SK-N-SH (cell line): ENCODE results near the gene KIAA0040. TPM values are rescaled to one million over a fixed set of nuclear protein-coding genes. Genes with fewer than 3 reads are reported as not detected.

Experiments
- CTCF ChIA-PET: fragments of 300-600, 350-600 bp; formaldehyde crosslinking; extraction: SDS; loops from one replicate; lab custom pipeline; 2021; lab: Yijun Ruan, JAX
- POLR2A ChIA-PET: fragments of 350-600 bp; sonication (Branson Sonifier 250); formaldehyde crosslinking; extraction: SDS; loops from one replicate; lab custom pipeline; 2020; ENCODE audit warnings: antibody characterized with exemption, inconsistent platforms; lab: Yijun Ruan, JAX
- DNase-seq: peaks from one replicate; pipeline ENCODE4 v3.0.0; 2012
- H2AFZ ChIP-seq: fragments of 200-600 bp; sonication (generic); 2 replicates; pipeline ENCODE4 v1.8.1; 2016; ENCODE audit warnings: antibody characterized with exemption, mild to moderate bottlenecking, low read depth
- H3F3A ChIP-seq: fragments of 200-600 bp; sonication (generic); replicated peaks from 2 replicates; pipeline ENCODE3; 2016; ENCODE audit warnings: antibody characterized with exemption, mild to moderate bottlenecking; ENCODE audit not compliant: insufficient read depth
- H3K27ac ChIP-seq, 2 experiments: fragments of 200-500 bp in 1 of 2; fragments of 200-600 bp in 1 of 2; sonication (Bioruptor generic) in 1 of 2; sonication (generic), shearing (Covaris generic) in 1 of 2; 2 replicates each; pipeline versions ENCODE4 v1.5.1 to v1.6.1; 2014 to 2016; ENCODE audit warnings: low read depth in 2 of 2, inconsistent platforms in 1 of 2, low read length in 1 of 2, mild to moderate bottlenecking in 1 of 2, mixed read lengths in 1 of 2
- H3K27me3 ChIP-seq: fragments of 200-600 bp; sonication (generic), shearing (Covaris generic); 2 replicates; pipeline ENCODE4 v1.6.1; 2016; ENCODE audit warnings: mixed run types; ENCODE audit not compliant: insufficient read depth
- H3K36me3 ChIP-seq, 2 experiments: fragments of 200-500 bp in 1 of 2; fragments of 200-600 bp in 1 of 2; sonication (Bioruptor generic) in 1 of 2; sonication (generic) in 1 of 2; replicated peaks in 1 of 2; 2 replicates each; pipeline versions ENCODE3 to v1.5.1; 2014 to 2016; ENCODE audit warnings: low read length in 1 of 2, mild to moderate bottlenecking in 1 of 2; ENCODE audit not compliant: insufficient read depth in 2 of 2, control insufficient read depth in 1 of 2
- H3K4me1 ChIP-seq, 2 experiments: fragments of 200-500 bp in 1 of 2; fragments of 200-600 bp in 1 of 2; sonication (Bioruptor generic) in 1 of 2; sonication (generic), shearing (Covaris generic) in 1 of 2; 2 replicates each; pipeline versions ENCODE4 v1.5.1 to v1.6.1; 2014 to 2016; ENCODE audit warnings: low read depth in 1 of 2, low read length in 1 of 2, mixed run types in 1 of 2; ENCODE audit not compliant: insufficient read depth in 2 of 2, control insufficient read depth in 1 of 2
- H3K4me2 ChIP-seq: fragments of 200-600 bp; sonication (generic), shearing (Covaris generic); 2 replicates; pipeline ENCODE4 v1.6.1; 2017; ENCODE audit warnings: mixed run types
- H3K4me3 ChIP-seq, 2 experiments: fragments of 200-500 bp in 1 of 2; fragments of 200-600 bp in 1 of 2; sonication (Bioruptor generic) in 1 of 2; sonication (generic), shearing (Covaris generic) in 1 of 2; 2 replicates each; pipeline versions ENCODE4 v1.5.1 to v1.8.1; 2014 to 2016; ENCODE audit warnings: low read depth in 2 of 2, inconsistent platforms in 1 of 2, low read length in 1 of 2, mild to moderate bottlenecking in 1 of 2, mixed read lengths in 1 of 2, moderate library complexity in 1 of 2
- H3K79me2 ChIP-seq: fragments of 200-600 bp; sonication (generic); 2 replicates; pipeline ENCODE4 v1.8.1; 2017; ENCODE audit warnings: mild to moderate bottlenecking; ENCODE audit not compliant: insufficient read depth
- H3K9ac ChIP-seq: fragments of 200-600 bp; sonication (generic); 2 replicates; pipeline ENCODE4 v1.6.1; 2017; ENCODE audit warnings: mixed run types
- H3K9me2 ChIP-seq: fragments of 200-600 bp; sonication (generic); 2 replicates; pipeline ENCODE4 v1.6.1; 2017; ENCODE audit warnings: mixed run types
- H3K9me3 ChIP-seq: fragments of 200-600 bp; sonication (generic); 2 replicates; pipeline ENCODE4 v1.6.1; 2017; ENCODE audit warnings: mixed run types, mild to moderate bottlenecking, moderate library complexity
- H4K20me1 ChIP-seq: fragments of 200-600 bp; sonication (generic); 2 replicates; pipeline ENCODE4 v1.6.1; 2017; ENCODE audit warnings: mild to moderate bottlenecking, mixed run types; ENCODE audit not compliant: insufficient read depth
- CHD2 ChIP-seq: fragments of 150-350 bp; IDR thresholded peaks from 2 replicates; pipeline ENCODE4 v1.6.1; 2018; ENCODE audit warnings: low read length; ENCODE audit not compliant: partially characterized antibody
- ELF1 ChIP-seq: IDR thresholded peaks from 2 replicates; pipeline ENCODE4 v1.4.0; 2012
- EP300 ChIP-seq, 2 experiments: IDR thresholded peaks; 2 replicates each; pipeline versions ENCODE4 v1.4.0 to v1.6.1; 2012; ENCODE audit warnings: borderline replicate concordance in 1 of 2, low read depth in 1 of 2, low read length in 1 of 2
- EZH2phosphoT487 ChIP-seq: fragments of 200-600 bp; sonication (generic); IDR thresholded peaks from 2 replicates; pipeline ENCODE4 v1.6.1; 2017; ENCODE audit warnings: low read depth, mixed run types, mild to moderate bottlenecking, antibody characterized with exemption, moderate library complexity, borderline replicate concordance
- FOSL2 ChIP-seq: IDR thresholded peaks from 2 replicates; pipeline ENCODE4 v1.4.0; 2012; ENCODE audit warnings: low read depth, mild to moderate bottlenecking, moderate library complexity, borderline replicate concordance
- GABPA ChIP-seq: IDR thresholded peaks from 2 replicates; pipeline ENCODE4 v1.4.0; 2012; ENCODE audit warnings: low read depth, mild to moderate bottlenecking
- JUND ChIP-seq: IDR thresholded peaks from 2 replicates; pipeline ENCODE4 v1.4.0; 2012
- MEF2A ChIP-seq: IDR thresholded peaks from 2 replicates; pipeline ENCODE4 v1.4.0; 2012; ENCODE audit warnings: low read depth, borderline replicate concordance
- MXI1 ChIP-seq: IDR thresholded peaks from 2 replicates; pipeline ENCODE4 v1.6.1; 2012; ENCODE audit warnings: mild to moderate bottlenecking, low read depth, low read length, improper control_type of control experiment
- NFIC ChIP-seq: IDR thresholded peaks from 2 replicates; pipeline ENCODE4 v1.4.0; 2012; ENCODE audit warnings: borderline replicate concordance
- POLR2AphosphoS5 ChIP-seq: IDR thresholded peaks from 2 replicates; pipeline ENCODE4 v1.6.1; 2012; ENCODE audit warnings: low read depth, low read length
- RAD21 ChIP-seq: IDR thresholded peaks from 2 replicates; pipeline ENCODE4 v1.6.1; 2012; ENCODE audit warnings: mild to moderate bottlenecking, low read length
- RCOR1 ChIP-seq: fragments of 150-350 bp; IDR thresholded peaks from 2 replicates; pipeline ENCODE4 v1.6.1; 2017; ENCODE audit warnings: antibody characterized with exemption, low read length
- RFX5 ChIP-seq: IDR thresholded peaks from 2 replicates; pipeline ENCODE4 v1.6.1; 2012; ENCODE audit warnings: mild to moderate bottlenecking, improper control_type of control experiment, low read length
- SMC3 ChIP-seq: IDR thresholded peaks from 2 replicates; pipeline ENCODE4 v1.6.1; 2012; ENCODE audit warnings: low read depth, low read length, improper control_type of control experiment
- TCF12 ChIP-seq: IDR thresholded peaks from 2 replicates; pipeline ENCODE4 v1.4.0; 2012
- TEAD4 ChIP-seq: IDR thresholded peaks from 2 replicates; pipeline ENCODE4 v1.4.0; 2012; ENCODE audit warnings: mild to moderate bottlenecking, borderline replicate concordance; ENCODE audit not compliant: insufficient read depth
- WGBS: methylation state at CpG from one replicate; pipeline ENCODE4 v1.1.6; 2017; ENCODE audit warnings: low lambda C conversion rate; 5-methylcytosine and 5-hydroxymethylcytosine counted together
- polyA plus RNA-seq, 3 experiments: library from polyadenylated mRNA; depleted of rRNA; stranded (reverse); fragments of >200 nt; gene quantifications; 2 replicates each; pipeline ENCODE4 v1.2.3, GENCODE V29; 2012
- TF ChIP-seq, protein P1 (sequence below): fragments of 150-350 bp; IDR thresholded peaks from 2 replicates; pipeline ENCODE4 v1.6.1; 2016; ENCODE audit warnings: mild to moderate bottlenecking, low read depth, low read length
- TF ChIP-seq, protein P2 (sequence below): IDR thresholded peaks from 2 replicates; pipeline ENCODE4 v1.4.0; 2012; ENCODE audit warnings: low read depth, borderline replicate concordance
- TF ChIP-seq, protein P3 (sequence below): IDR thresholded peaks from 2 replicates; pipeline ENCODE4; 2012

KIAA0040 gene
- polyA plus RNA-seq, 1 of the 3 experiments (the other 2 are of a cell fraction) = 0.08 TPM

DNA sequence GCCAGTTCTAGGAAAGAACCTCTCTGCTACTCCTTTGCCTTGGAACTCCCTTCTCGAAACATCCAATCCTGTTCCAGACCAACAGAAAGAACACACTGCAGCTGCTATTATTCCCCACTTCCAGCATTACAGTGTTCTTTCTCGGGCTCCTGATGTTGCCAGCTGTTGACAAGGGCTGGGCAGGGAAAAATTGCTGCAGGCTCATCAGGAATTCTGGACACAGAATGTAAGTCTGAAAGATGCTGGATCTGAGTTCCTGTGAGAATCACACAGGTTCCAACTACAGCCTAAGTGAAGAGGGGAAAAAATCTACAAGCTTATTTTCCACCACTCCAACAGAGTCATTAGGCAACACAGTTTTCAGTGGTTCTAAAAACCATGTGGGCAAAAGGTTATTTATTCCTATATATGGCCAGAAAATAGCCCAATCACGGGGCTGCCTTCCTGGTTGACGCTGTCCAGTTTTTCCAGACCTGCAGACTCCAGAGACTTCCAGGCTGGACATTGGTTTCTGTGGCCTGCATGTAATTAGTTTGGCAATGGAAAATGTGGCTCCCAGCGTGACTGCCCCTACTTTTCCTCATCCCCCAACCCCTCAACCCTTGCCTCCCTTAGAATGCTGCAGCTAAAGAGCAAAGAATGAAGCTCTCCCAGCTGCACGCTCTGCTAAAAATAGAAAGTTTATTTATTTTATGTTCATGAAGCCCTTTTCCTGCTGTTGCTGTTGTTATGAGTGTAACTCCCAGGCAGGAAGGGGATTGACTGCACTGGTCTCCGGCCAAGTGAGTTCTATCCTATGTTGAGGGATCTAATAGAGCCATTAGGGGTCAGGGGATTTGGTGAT, 8.3 kb upstream of the KIAA0040 start:
- WGBS = 18% methylated on average over 7 of the region's 7 CpGs
- ChIA-PET POLR2A (no interaction called here), CTCF (interaction anchor here (0.5 to 1.3 kb wide), 4 partner anchors 55 to 119 kb away, joined by 3 to 6 read pairs (median 4); no protein-coding TSS in a partner anchor)
- H3K9me2 ChIP-seq = no peaks in the 10 kb centered on the region
- no peak overlapping the region for H2AFZ ChIP-seq
- no peak overlapping the region for H3K9ac ChIP-seq
- no peak overlapping the region for H3K4me3 ChIP-seq
- DNase-seq = no peak
- H3F3A ChIP-seq = no peaks in the 10 kb centered on the region
- H3K27ac ChIP-seq = peak overlapping the region in 1 of 2 experiments; percentile 16; a peak in 1 of 4 replicates
- H3K36me3 ChIP-seq = no peaks in the 10 kb centered on the region
- no peaks in the 10 kb centered on the region for H3K79me2 ChIP-seq
- peaks cover 0 to 16% of the 10 kb centered on the region in 2 experiments; a peak in 1 of 4 replicates for H3K4me1 ChIP-seq
- no peak for TF ChIP-seq ELF1
- no peak for TF ChIP-seq MXI1
- TF ChIP-seq EP300 (IDR thresholded peaks at IDR 0.05; ENCODE audit: borderline replicate concordance in 1 of 2, low read depth in 1 of 2, low read length in 1 of 2) = no peak
- TF ChIP-seq TEAD4 = no peak
- TF ChIP-seq CHD2 = no peak
- TF ChIP-seq TCF12 = no peak
- TF ChIP-seq RFX5 = no peak
- TF ChIP-seq, protein P1, sequence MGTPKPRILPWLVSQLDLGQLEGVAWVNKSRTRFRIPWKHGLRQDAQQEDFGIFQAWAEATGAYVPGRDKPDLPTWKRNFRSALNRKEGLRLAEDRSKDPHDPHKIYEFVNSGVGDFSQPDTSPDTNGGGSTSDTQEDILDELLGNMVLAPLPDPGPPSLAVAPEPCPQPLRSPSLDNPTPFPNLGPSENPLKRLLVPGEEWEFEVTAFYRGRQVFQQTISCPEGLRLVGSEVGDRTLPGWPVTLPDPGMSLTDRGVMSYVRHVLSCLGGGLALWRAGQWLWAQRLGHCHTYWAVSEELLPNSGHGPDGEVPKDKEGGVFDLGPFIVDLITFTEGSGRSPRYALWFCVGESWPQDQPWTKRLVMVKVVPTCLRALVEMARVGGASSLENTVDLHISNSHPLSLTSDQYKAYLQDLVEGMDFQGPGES = no peak
- TF ChIP-seq RCOR1 = no peak
- no peak for TF ChIP-seq SMC3
- no peak for TF ChIP-seq RAD21
- no peak for TF ChIP-seq FOSL2
- no peak for TF ChIP-seq NFIC
- no peak for TF ChIP-seq POLR2AphosphoS5
- TF ChIP-seq EZH2phosphoT487 = no peak
- no peak for TF ChIP-seq GABPA
- TF ChIP-seq, protein P2, sequence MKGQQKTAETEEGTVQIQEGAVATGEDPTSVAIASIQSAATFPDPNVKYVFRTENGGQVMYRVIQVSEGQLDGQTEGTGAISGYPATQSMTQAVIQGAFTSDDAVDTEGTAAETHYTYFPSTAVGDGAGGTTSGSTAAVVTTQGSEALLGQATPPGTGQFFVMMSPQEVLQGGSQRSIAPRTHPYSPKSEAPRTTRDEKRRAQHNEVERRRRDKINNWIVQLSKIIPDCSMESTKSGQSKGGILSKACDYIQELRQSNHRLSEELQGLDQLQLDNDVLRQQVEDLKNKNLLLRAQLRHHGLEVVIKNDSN = no peak
- TF ChIP-seq, protein P3, sequence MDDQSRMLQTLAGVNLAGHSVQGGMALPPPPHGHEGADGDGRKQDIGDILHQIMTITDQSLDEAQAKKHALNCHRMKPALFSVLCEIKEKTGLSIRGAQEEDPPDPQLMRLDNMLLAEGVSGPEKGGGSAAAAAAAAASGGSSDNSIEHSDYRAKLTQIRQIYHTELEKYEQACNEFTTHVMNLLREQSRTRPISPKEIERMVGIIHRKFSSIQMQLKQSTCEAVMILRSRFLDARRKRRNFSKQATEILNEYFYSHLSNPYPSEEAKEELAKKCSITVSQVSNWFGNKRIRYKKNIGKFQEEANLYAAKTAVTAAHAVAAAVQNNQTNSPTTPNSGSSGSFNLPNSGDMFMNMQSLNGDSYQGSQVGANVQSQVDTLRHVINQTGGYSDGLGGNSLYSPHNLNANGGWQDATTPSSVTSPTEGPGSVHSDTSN = no peak
- TF ChIP-seq MEF2A = no peak
- TF ChIP-seq JUND = no peak
- H3K4me2 ChIP-seq = no peak overlapping the region
- H3K9me3 ChIP-seq = no peaks in the 10 kb centered on the region
- no peaks in the 10 kb centered on the region for H4K20me1 ChIP-seq
- no peaks in the 10 kb centered on the region for H3K27me3 ChIP-seq
